Measurements from ENCODE around the gene MYH7. TPM values are rescaled to one million over a fixed set of nuclear protein-coding genes. Genes with fewer than 3 reads are reported as not detected.
"Not testable (repeated sequence)": the region's sequence is repeated elsewhere in the genome, so short reads cannot be mapped to it uniquely, and the experiment has no call there.

Gene MYH7
- total RNA-seq, 1 donor from 2014 or later, result 0.12 TPM

DNA sequence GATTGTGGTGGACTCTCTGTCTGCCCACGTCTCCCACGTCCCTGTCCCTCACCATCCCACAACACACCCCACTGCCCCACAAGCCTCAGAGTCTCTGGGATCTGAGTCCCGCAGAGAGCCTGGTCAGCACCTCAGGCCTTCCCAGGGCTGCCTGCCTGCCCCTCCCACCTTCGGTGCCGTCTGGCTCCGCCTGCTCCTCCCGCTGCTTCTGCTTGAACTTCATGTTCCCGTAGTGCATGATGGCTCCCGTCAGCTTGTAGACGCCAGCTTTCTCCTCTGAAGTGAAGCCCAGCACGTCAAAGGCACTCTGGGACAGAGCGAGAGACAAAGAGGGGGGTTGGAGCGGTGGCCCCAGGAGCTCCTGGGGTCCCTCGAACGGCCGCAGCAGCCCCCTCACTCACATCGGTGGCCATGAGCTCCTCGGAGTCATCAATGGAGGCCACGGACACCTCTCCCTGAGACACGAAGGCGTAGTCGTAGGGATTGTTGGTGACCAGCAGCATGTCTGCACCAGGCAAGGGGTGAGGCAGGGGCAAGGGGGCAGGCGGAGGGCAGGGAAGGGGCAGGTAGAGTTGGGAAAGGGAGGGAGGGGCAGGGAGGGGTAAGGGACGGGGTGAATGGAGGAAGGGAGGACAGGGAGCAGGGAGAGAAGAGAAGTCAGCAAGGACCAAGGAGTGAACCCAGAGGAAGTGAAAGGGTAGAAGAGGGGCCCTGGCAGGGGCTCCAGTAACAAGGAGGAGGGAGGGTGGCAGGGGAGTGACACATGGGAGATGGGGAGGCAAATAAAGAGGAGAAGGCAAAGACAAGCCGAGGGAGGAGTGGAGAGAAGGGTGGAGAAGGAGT lies 32.9 kb downstream of the MYH7 start:
- peak; percentile 39 for DNase-seq
- Histone ChIP-seq H3K27me3 (no peaks in the 10 kb centered on the region), H3K4me3 (no peak overlapping the region), H3K9me3 (no peaks in the 10 kb centered on the region), H3K27ac (no peak overlapping the region), H3K36me3 (no peaks in the 10 kb centered on the region), H3K4me1 (no peaks in the 10 kb centered on the region)
- intact Hi-C loops (cut with DNase I), result no loop called here
- no peak for ATAC-seq
- TF ChIP-seq, protein P1, sequence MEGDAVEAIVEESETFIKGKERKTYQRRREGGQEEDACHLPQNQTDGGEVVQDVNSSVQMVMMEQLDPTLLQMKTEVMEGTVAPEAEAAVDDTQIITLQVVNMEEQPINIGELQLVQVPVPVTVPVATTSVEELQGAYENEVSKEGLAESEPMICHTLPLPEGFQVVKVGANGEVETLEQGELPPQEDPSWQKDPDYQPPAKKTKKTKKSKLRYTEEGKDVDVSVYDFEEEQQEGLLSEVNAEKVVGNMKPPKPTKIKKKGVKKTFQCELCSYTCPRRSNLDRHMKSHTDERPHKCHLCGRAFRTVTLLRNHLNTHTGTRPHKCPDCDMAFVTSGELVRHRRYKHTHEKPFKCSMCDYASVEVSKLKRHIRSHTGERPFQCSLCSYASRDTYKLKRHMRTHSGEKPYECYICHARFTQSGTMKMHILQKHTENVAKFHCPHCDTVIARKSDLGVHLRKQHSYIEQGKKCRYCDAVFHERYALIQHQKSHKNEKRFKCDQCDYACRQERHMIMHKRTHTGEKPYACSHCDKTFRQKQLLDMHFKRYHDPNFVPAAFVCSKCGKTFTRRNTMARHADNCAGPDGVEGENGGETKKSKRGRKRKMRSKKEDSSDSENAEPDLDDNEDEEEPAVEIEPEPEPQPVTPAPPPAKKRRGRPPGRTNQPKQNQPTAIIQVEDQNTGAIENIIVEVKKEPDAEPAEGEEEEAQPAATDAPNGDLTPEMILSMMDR (IDR thresholded peaks at IDR 0.05), result no peak

GRCh38 chr14:23401291-23401690 lies 34.2 kb downstream of the MYH7 start:
- H3K4me1 ChIP-seq, result no peaks in the 10 kb centered on the region
- no peak overlapping the region for H3K27ac ChIP-seq
- H3K9me3 ChIP-seq, result no peaks in the 10 kb centered on the region
- ATAC-seq (no peak), DNase-seq (no peak)
- intact Hi-C loops (cut with DNase I), result no loop called here
- TF ChIP-seq, protein P1 (IDR thresholded peaks at IDR 0.05), result no peak
- H3K4me3 ChIP-seq, result no peak overlapping the region
- no peaks in the 10 kb centered on the region for H3K36me3 ChIP-seq
- H3K27me3 ChIP-seq, result no peaks in the 10 kb centered on the region

GRCh38 chr14:23400496-23401149 lies 34.8 kb downstream of the MYH7 start:
- H3K27ac ChIP-seq; H3K4me3 ChIP-seq; intact Hi-C loops (cut with DNase I); H3K9me3 ChIP-seq; H3K4me1 ChIP-seq; ATAC-seq; H3K27me3 ChIP-seq; H3K36me3 ChIP-seq: not testable (repeated sequence)
- DNase-seq, result peak; percentile 51

DNA sequence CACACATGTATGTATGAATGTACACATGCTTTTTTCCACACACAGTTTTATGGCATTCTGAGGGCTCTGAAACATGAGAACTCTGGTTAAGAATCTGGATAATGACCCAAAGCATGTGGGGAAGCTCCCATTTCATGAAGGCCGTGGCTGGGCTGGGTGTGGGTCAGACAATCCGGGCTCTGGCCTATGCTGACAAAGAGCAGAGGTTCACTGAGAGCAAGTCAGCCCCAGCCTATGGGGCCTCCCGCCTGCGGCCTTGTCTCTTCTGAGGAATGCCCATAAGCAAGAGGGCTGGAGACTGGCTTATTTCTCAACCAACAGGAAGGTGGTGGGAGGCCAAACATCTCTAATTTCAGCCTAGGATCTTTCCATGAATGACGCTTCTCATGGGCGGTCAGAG lies 35.9 kb downstream of the MYH7 start:
- H3K36me3 ChIP-seq, result no peaks in the 10 kb centered on the region
- no peak overlapping the region for H3K27ac ChIP-seq
- H3K27me3 ChIP-seq, result no peaks in the 10 kb centered on the region
- H3K9me3 ChIP-seq, result no peaks in the 10 kb centered on the region
- no peak overlapping the region for H3K4me3 ChIP-seq
- DNase-seq, result no peak
- no peaks in the 10 kb centered on the region for H3K4me1 ChIP-seq
- intact Hi-C loops (cut with DNase I), result no loop called here
- TF ChIP-seq, protein P1 (IDR thresholded peaks at IDR 0.05), result no peak
- ATAC-seq, result no peak

GRCh38 chr14:23399136-23399535 lies 36.3 kb downstream of the MYH7 start:
- no peak overlapping the region for H3K4me3 ChIP-seq
- H3K4me1 ChIP-seq, result no peaks in the 10 kb centered on the region
- H3K27ac ChIP-seq, result no peak overlapping the region
- no peak for DNase-seq
- H3K36me3 ChIP-seq, result no peaks in the 10 kb centered on the region
- no peaks in the 10 kb centered on the region for H3K27me3 ChIP-seq
- intact Hi-C loops (cut with DNase I), result no loop called here
- no peak for ATAC-seq
- H3K9me3 ChIP-seq, result no peaks in the 10 kb centered on the region
- TF ChIP-seq, protein P1 (IDR thresholded peaks at IDR 0.05), result no peak

DNA sequence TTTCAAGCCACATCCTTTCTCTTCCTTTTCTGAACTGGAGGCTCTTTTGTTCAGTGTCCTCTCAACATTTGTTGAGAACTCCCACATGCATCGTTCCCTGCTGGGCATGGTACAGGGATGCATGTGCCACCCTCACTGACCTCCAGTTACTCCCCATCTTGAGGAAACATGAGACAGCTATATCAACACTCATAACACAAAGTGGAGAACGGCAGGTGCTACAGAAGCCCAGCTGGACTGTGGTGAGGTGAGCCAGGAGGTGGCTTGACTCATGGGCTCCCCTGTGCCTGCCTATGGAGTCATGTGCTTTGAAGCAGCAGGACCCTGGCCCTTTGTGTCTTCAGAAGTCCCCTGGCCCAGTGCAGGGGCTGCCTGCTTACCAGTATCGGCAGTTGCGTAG lies 37.1 kb downstream of the MYH7 start:
- ATAC-seq (no peak), DNase-seq (no peak)
- H3K9me3 ChIP-seq, result no peaks in the 10 kb centered on the region
- no peaks in the 10 kb centered on the region for H3K4me1 ChIP-seq
- TF ChIP-seq, protein P1 (IDR thresholded peaks at IDR 0.05), result no peak
- no peaks in the 10 kb centered on the region for H3K27me3 ChIP-seq
- intact Hi-C loops (cut with DNase I), result no loop called here
- no peaks in the 10 kb centered on the region for H3K36me3 ChIP-seq
- H3K27ac ChIP-seq, result no peak overlapping the region
- H3K4me3 ChIP-seq, result no peak overlapping the region

Measured in upper lobe of right lung (tissue), 1 donor.